Measurements from ENCODE around the gene PPAN.

PPAN gene

DNA sequence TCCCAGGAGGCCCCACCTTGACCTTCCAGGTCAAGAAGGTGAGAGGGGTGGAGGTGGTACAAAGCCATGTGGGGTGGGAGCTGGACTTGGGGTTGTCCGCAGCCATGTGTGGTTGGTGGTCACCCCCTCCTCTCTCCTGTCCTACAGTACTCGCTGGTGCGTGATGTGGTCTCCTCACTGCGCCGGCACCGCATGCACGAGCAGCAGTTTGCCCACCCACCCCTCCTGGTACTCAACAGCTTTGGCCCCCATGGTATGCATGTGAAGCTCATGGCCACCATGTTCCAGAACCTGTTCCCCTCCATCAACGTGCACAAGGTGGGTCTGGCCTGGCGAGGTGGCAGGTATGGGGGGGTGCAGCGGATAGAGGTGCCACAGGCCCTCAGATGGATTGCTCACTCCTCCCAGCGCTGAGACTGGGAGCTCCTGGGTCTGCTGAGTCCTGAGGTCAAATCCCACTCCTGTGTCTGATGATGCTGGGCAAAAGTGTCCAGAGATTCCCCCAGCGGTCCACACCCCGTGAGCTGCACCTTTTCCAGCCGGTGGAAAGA lies 1.7 kb downstream of the PPAN start:
- Histone ChIP-seq H3K36me3 (ENCODE audit: low read length) (no peaks in the 10 kb centered on the region; the same call in 1 of the 2 replicates), H3K27ac (ENCODE audit: low read depth, low read length) (no peak overlapping the region), H3K9me2 (replicated peaks; ENCODE audit: insufficient read depth, low read length) (no peaks in the 10 kb centered on the region), H2AFZ (ENCODE audit: low read depth, low read length, severe bottlenecking) (no peak overlapping the region), H3K9ac (ENCODE audit: low read length) (peak overlapping the region; percentile 94; the same call in 1 of the 2 replicates), H3K4me3 (ENCODE audit: insufficient read depth, low read length, poor library complexity, severe bottlenecking) (no peak overlapping the region), H3K79me2 (ENCODE audit: insufficient read depth, low read length) (peaks cover 19% of the 10 kb centered on the region), H3K27me3 (ENCODE audit: low read length) (no peaks in the 10 kb centered on the region), H3K4me2 (ENCODE audit: low read depth, low read length, poor library complexity, severe bottlenecking) (peak overlapping the region; percentile 91), H3K9me3 (ENCODE audit: insufficient read depth, low read length) (no peaks in the 10 kb centered on the region), H3F3A (ENCODE audit: insufficient read depth) (peaks cover 25% of the 10 kb centered on the region), H4K20me1 (ENCODE audit: low read depth, low read length) (no peaks in the 10 kb centered on the region)
- TF ChIP-seq EZH2phosphoT487 (conservative IDR thresholded peaks at IDR 0.05; ENCODE audit: low read length), result no peak
- TF ChIP-seq, protein P1, sequence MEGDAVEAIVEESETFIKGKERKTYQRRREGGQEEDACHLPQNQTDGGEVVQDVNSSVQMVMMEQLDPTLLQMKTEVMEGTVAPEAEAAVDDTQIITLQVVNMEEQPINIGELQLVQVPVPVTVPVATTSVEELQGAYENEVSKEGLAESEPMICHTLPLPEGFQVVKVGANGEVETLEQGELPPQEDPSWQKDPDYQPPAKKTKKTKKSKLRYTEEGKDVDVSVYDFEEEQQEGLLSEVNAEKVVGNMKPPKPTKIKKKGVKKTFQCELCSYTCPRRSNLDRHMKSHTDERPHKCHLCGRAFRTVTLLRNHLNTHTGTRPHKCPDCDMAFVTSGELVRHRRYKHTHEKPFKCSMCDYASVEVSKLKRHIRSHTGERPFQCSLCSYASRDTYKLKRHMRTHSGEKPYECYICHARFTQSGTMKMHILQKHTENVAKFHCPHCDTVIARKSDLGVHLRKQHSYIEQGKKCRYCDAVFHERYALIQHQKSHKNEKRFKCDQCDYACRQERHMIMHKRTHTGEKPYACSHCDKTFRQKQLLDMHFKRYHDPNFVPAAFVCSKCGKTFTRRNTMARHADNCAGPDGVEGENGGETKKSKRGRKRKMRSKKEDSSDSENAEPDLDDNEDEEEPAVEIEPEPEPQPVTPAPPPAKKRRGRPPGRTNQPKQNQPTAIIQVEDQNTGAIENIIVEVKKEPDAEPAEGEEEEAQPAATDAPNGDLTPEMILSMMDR (IDR thresholded peaks at IDR 0.05; ENCODE audit: insufficient read depth, low read length, poor library complexity, severe bottlenecking), result no peak

DNA sequence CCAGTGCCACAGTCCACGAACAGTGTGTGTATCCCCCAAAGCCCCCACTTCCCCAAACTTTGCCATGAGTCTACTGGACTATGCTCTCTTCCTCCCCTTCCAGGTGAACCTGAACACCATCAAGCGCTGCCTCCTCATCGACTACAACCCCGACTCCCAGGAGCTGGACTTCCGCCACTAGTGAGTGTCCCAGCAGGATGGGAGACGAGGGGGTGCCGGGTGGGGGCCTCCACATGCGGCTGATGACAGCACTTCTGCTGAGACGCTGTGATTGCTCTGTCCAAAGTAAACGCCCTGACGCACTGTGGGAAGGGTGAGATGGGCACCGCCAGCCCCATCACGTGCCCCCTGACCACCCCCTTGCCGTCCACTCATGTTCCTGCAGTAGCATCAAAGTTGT lies 3.4 kb downstream of the PPAN start:
- TF ChIP-seq EZH2phosphoT487 (conservative IDR thresholded peaks at IDR 0.05; ENCODE audit: low read length), result no peak
- TF ChIP-seq, protein P1 (IDR thresholded peaks at IDR 0.05; ENCODE audit: insufficient read depth, low read length, poor library complexity, severe bottlenecking), result no peak
- Histone ChIP-seq H3K9me2 (replicated peaks; ENCODE audit: insufficient read depth, low read length) (no peaks in the 10 kb centered on the region), H3K4me2 (ENCODE audit: low read depth, low read length, poor library complexity, severe bottlenecking) (no peak overlapping the region), H3K9me3 (ENCODE audit: insufficient read depth, low read length) (no peaks in the 10 kb centered on the region), H4K20me1 (ENCODE audit: low read depth, low read length) (no peaks in the 10 kb centered on the region), H3K27ac (ENCODE audit: low read depth, low read length) (no peak overlapping the region), H3F3A (ENCODE audit: insufficient read depth) (peaks cover 22% of the 10 kb centered on the region), H3K27me3 (ENCODE audit: low read length) (no peaks in the 10 kb centered on the region), H3K36me3 (ENCODE audit: low read length) (no peaks in the 10 kb centered on the region; the same call in 1 of the 2 replicates), H3K79me2 (ENCODE audit: insufficient read depth, low read length) (peaks cover 19% of the 10 kb centered on the region), H3K9ac (ENCODE audit: low read length) (no peak overlapping the region), H3K4me3 (ENCODE audit: insufficient read depth, low read length, poor library complexity, severe bottlenecking) (no peak overlapping the region), H2AFZ (ENCODE audit: low read depth, low read length, severe bottlenecking) (no peak overlapping the region)

DNA sequence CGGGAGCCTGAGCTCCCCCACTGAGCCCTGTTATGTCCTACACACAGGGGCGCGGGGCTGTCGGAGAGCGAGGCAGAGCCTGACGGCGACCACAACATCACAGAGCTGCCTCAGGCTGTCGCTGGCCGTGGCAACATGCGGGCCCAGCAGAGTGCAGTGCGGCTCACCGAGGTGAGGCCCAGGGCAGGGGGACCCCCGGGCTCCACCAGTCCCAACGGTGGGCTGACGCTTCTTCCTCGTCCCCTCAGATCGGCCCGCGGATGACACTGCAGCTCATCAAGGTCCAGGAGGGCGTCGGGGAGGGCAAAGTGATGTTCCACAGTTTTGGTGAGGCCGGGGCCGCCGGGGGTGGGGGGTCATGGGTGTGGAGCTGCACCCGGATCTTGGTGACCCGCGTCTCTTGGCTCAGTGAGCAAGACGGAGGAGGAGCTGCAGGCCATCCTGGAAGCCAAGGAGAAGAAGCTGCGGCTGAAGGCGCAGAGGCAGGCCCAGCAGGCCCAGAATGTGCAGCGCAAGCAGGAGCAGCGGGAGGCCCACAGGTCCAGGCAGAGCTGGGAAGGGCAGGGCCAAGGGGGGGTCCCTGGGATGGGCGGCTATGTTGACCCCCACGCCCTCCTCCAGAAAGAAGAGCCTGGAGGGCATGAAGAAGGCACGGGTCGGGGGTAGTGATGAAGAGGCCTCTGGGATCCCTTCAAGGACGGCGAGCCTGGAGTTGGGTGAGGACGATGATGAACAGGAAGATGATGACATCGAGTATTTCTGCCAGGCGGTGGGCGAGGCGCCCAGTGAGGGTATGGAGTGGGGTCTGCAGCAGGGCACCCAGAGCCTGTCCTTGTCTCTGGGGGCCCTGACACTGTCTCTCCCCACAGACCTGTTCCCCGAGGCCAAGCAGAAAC lies 4.2 kb downstream of the PPAN start:
- H3K9me2 ChIP-seq (replicated peaks; ENCODE audit: insufficient read depth, low read length), result no peaks in the 10 kb centered on the region
- H4K20me1 ChIP-seq (ENCODE audit: low read depth, low read length), result no peaks in the 10 kb centered on the region
- no peak overlapping the region for H2AFZ ChIP-seq (ENCODE audit: low read depth, low read length, severe bottlenecking)
- no peak overlapping the region for H3K4me3 ChIP-seq (ENCODE audit: insufficient read depth, low read length, poor library complexity, severe bottlenecking)
- H3K27ac ChIP-seq (ENCODE audit: low read depth, low read length), result no peak overlapping the region
- H3K79me2 ChIP-seq (ENCODE audit: insufficient read depth, low read length), result peaks cover 19% of the 10 kb centered on the region
- TF ChIP-seq, protein P1 (IDR thresholded peaks at IDR 0.05; ENCODE audit: insufficient read depth, low read length, poor library complexity, severe bottlenecking), result no peak
- TF ChIP-seq EZH2phosphoT487 (conservative IDR thresholded peaks at IDR 0.05; ENCODE audit: low read length), result no peak
- no peak overlapping the region for H3K4me2 ChIP-seq (ENCODE audit: low read depth, low read length, poor library complexity, severe bottlenecking)
- H3F3A ChIP-seq (ENCODE audit: insufficient read depth), result peaks cover 21% of the 10 kb centered on the region
- no peaks in the 10 kb centered on the region for H3K27me3 ChIP-seq (ENCODE audit: low read length)
- H3K9ac ChIP-seq (ENCODE audit: low read length), result no peak overlapping the region
- H3K9me3 ChIP-seq (ENCODE audit: insufficient read depth, low read length), result no peaks in the 10 kb centered on the region
- no peaks in the 10 kb centered on the region; the same call in 1 of the 2 replicates for H3K36me3 ChIP-seq (ENCODE audit: low read length)

Measured in SU-DHL-6 (cell line).